GM12874 (cell line): ENCODE results near the gene SNX21.

Source experiments
- TF ChIP-seq, protein P1 (sequence below): IDR thresholded peaks from 2 replicates; pipeline ENCODE4 v1.5.1; 2011; ENCODE audit warnings: low read depth, mild to moderate bottlenecking, control low read depth, low read length, moderate library complexity; ENCODE audit not compliant: insufficient read depth

The SNX21 gene

DNA sequence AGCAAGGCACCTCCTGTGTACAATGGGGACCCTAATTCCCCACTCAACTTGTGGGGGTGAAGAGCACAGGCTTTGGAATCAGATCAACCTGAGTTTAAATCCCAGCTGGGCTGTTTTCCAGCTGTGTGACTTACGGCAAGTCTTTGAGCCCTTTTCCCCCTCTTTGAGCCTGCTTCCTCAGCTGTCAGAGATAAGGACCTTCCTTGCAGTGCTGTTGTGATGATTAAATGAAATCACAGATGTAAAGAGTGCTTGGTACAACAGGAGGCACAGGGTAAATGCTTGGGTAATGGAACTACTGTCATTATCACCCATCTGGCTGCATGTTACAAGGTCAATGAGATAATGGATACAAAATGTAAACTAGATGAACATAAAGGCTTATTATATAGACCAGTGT is 3.2 kb downstream of the SNX21 start:
- TF ChIP-seq, protein P1, sequence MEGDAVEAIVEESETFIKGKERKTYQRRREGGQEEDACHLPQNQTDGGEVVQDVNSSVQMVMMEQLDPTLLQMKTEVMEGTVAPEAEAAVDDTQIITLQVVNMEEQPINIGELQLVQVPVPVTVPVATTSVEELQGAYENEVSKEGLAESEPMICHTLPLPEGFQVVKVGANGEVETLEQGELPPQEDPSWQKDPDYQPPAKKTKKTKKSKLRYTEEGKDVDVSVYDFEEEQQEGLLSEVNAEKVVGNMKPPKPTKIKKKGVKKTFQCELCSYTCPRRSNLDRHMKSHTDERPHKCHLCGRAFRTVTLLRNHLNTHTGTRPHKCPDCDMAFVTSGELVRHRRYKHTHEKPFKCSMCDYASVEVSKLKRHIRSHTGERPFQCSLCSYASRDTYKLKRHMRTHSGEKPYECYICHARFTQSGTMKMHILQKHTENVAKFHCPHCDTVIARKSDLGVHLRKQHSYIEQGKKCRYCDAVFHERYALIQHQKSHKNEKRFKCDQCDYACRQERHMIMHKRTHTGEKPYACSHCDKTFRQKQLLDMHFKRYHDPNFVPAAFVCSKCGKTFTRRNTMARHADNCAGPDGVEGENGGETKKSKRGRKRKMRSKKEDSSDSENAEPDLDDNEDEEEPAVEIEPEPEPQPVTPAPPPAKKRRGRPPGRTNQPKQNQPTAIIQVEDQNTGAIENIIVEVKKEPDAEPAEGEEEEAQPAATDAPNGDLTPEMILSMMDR, result no peak

DNA sequence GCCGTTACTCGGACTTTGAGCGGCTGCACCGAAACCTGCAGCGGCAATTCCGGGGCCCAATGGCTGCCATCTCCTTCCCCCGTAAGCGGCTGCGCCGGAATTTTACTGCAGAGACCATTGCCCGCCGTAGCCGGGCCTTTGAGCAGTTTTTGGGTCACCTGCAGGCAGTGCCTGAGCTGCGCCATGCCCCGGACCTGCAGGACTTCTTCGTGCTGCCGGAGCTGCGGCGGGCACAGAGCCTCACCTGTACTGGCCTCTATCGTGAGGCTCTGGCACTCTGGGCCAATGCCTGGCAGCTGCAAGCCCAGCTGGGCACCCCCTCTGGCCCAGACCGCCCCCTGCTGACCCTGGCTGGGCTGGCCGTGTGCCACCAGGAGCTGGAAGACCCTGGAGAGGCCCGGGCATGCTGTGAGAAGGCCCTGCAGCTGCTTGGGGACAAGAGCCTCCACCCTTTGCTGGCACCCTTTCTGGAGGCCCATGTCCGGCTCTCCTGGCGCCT is 7.2 kb downstream of the SNX21 start:
- TF ChIP-seq, protein P1, result no peak

DNA sequence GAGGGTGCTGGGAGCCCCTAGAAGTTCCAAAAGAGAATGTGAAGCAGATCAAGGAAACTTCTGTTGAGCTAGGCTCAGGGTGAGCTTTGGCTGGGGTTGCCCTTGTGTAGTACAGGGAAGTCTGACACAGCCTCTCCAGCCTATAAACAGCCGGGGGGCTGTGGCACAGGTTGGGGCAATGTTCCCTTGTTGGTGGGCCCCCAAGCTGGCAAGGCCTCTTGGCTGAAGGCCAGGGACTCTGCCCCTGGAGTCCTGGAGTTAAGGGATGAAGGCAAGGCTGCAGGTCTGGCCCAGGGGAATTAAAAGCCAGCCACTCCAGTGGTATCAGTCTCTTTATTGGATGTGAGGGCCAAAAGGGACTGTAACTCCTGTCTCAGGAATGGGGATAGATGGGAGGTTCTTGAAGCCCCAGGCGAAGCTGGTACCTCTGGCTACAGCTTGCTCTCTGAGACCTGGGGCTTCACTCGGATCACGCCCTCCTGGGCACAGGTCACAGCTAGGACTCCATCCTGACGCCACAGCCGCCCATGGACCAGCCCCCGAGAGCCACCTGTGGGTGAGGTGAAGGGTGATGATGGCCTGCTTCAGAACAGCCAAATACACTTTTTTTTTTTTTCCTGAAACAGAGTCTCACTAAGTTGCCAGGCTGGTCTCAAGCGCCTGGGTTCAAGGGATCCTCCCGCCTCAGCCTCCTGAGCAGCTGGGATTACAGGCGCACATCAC is 8.0 kb downstream of the SNX21 start:
- TF ChIP-seq, protein P1, result no peak

DNA sequence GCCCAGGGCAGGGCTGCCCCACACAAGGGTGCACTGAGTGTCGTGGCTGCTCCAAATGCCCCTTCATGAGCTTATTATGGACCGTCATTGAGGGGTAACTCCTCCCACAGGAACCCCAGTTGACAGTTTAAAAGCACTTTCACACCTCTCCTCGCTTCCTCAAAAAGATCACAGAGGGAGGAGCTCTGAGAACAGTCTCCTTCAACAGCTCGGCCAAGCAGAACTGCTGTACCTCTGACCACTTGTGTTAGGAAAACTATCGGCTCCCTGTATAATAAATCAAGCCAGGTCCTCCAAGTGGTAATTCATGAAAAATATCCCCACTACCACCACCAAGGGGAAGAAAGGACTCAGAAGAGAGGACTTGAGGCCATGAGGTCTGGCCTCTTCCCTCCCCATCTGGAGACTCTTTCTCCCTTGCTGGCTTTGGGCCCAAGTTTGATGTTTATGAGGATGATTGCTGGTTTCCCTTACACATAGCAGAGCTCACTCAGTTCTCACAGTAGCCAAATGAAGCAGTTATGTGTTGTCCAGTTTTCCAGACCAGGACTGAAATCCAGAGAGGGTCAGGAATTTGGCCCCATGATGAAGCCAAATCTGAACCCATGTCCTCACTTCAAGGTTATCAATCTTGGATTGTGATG is 8.7 kb downstream of the SNX21 start:
- TF ChIP-seq, protein P1, result no peak

DNA sequence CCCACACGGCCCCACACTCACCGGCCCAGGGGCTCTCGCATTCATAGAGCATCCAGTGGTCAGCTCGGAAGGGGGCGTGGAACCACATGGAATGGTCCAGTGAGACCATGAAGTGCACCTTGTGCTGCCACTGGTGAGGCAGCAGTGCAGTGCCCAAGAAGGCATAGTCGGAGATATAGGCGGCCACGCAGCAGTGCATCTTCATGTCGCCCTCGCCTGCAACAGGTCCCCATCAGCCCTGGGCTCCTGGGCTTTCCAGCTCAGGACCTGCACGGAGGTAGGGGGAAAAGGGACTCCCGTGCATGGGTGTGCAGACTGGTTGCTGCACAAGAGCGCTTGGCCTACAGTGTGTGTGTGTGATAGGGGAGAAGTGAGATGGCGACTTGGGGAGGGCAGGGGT is 9.9 kb downstream of the SNX21 start:
- TF ChIP-seq, protein P1, result no peak

DNA sequence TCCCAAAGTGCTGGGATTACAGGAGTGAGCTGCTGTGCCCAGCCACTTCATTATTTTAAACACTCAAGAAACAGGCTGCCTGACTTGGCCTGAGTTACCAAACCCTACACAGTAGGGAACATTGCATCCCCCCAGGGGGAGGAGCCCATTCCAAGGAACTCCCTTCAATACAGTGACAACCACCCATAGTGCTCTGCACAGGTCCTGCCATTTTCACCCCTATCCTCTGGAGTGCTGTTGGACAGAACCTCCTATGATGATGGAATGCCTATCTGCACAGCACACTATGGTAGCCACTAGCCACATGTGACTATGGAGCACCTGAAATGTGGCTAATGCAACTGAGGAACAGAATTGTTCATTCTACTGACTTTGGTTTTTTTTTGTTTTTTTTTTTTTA is 11.9 kb downstream of the SNX21 start:
- TF ChIP-seq, protein P1, result no peak

DNA sequence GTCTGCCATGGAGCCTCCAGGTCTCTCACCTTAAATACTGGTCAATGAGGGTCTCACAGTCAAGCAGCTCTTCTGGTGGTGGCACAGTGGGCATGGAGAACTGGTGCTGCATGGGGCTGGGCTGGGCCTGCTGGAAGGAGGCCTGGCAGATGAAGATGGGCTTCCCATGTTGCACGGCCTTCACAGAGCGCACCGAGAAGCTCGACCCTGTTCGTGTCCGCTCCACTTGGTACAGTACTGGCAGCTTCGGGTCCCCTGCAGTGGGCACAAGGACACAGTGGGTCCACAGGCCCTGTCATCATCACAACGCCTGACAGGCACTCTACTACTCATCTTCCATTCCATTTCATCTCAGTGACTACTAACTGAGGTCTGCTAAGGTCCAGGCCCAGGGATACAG is 14.8 kb downstream of the SNX21 start:
- TF ChIP-seq, protein P1, result no peak
